Activated T-helper 1 cell treated with anti-CD3 and anti-CD28 coated beads, Interleukin-2, amount 50 U/mL, for 16 hours (primary cell): Measurements from ENCODE around the gene FEN1.

ENCODE experiments used
- DNase-seq, 2 donors: peaks; one replicate each; pipeline ENCODE4 v3.0.0-alpha.2; 2020; ENCODE audit warnings: low read depth in 1 of 2, low spot score in 1 of 2

The FEN1 gene

GRCh38 chr11:61792310-61793082 lies at the start of gene FEN1, which contains the start of gene TMEM258:
Gene FEN1 (plus strand): TSS chr11:61792911. CDS start chr11:61795362, 2,451 bp downstream.
Gene TMEM258 (minus strand): TSS chr11:61792599. CDS start chr11:61792558, 41 bp downstream.
- DNase-seq: peak; percentile 65 to 78

- DNase-seq: no peak
These were observed 49.1 kb upstream of the FEN1 start for GRCh38 chr11:61743486-61744095.

- no peak for DNase-seq
These were observed 48.5 kb upstream of the FEN1 start for GRCh38 chr11:61744181-61744580.

- DNase-seq: no peak
These were observed 48.0 kb upstream of the FEN1 start for GRCh38 chr11:61744609-61745156.

GRCh38 chr11:61745781-61746441 lies 46.8 kb upstream of the FEN1 start:
- no peak for DNase-seq

GRCh38 chr11:61746442-61747191 lies 46.1 kb upstream of the FEN1 start:
- no peak for DNase-seq

- peak in 1 of 2 donors; percentile 23 for DNase-seq
These were observed 45.3 kb upstream of the FEN1 start for GRCh38 chr11:61747192-61747966.

GRCh38 chr11:61747967-61748285 lies 44.8 kb upstream of the FEN1 start:
- no peak for DNase-seq

GRCh38 chr11:61749591-61750217 lies 43.0 kb upstream of the FEN1 start:
- DNase-seq: no peak

GRCh38 chr11:61750631-61751273 lies 42.0 kb upstream of the FEN1 start:
- no peak for DNase-seq

- no peak for DNase-seq
These were observed 41.3 kb upstream of the FEN1 start for GRCh38 chr11:61751384-61751783.

- DNase-seq: peak; percentile 29 to 50
These were observed 40.4 kb upstream of the FEN1 start, which contains the start of gene MYRF for GRCh38 chr11:61752117-61752924. Gene MYRF (plus strand): TSS chr11:61752636. CDS start chr11:61752745, 109 bp downstream.

GRCh38 chr11:61752925-61753521 lies 39.7 kb upstream of the FEN1 start:
- no peak for DNase-seq

GRCh38 chr11:61753672-61754071 lies 39.0 kb upstream of the FEN1 start:
- no peak for DNase-seq

GRCh38 chr11:61754534-61755482 lies 37.9 kb upstream of the FEN1 start:
- DNase-seq: no peak

GRCh38 chr11:61756147-61756451 lies 36.6 kb upstream of the FEN1 start:
- no peak for DNase-seq
